ENCODE data around the gene CD274.

The CD274 gene

DNA sequence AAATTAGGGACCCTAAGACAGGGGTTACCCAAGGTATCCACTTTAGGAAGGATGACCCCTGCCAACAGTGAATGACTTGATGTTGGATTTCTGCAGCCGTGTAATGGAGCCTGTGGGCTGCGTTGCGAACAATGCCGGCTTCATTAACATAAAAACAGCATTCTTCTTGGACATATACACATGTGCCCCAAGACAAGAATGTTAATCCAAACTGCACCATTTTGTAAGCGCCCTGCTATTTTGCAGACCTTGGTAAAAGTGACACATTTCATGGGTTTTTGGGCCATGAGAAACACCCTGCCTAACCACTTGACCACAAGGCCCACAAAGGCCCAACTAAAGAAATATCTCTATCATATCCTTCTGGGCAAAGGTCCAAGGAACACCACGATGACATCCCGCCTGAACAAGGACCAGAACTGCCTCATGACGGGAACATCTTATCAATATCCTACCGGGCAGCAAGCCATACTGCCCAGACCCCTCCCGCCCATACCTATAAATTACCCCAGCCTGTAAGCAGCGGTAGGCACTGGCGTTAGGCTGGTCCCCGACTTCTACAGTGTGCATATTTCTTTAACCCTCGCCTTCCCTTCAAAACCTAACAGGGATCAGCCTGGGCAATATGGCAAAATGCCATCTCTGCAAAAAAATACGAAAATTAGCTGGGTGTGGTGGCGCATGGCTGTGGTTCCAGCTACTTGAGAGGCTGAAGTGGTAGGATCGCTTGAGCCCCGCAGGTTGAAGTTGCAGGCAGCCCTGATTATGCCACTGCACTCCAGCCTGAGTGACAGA is 50.3 kb downstream of the CD274 start:
- peak; percentile 98 for DNase-seq

DNA sequence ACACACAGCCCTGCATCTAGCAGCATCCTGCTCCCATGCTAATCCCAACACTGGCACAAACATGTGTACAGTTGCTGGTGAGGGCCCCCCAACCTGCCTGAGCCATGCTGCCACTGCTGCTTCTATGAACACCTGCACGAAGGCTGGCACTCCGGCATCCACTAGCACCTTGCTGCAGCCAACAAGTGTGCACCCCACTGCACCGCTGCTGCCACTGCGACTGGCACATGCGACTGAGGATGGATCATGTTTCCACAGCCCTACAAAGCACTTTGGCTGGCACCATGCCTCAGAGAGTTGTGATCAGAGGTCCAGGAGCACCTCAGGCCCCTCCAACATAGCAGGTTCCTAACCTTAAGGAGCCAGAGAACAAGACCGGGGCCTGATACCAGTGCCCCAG is 52.2 kb downstream of the CD274 start:
- DNase-seq = no peak

DNA sequence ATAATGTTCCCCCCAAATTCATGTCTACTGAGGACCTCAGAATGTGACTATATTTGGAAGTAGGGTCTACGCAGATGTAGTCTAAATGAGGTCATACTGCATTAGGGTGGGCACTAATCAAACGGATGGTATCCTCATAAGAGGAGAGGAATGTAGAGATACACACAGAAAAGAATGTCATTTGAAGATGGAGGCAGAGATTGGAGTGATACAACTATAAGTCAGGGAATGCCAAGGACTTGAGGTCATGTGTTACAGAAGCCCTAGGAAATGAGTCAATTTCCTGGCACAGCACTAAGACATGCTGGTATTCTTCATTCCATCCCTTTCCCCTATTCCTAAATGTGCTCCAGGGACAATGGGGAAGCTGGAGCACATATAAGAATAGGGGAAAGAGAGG is 59.2 kb downstream of the CD274 start:
- DNase-seq = no peak

GRCh38 chr9:5510360-5510931 is 60.1 kb downstream of the CD274 start, which contains the start of gene PDCD1LG2:
Gene PDCD1LG2 (plus strand): TSS chr9:5510531. CDS start chr9:5522547, 12,016 bp downstream.
- no peak for DNase-seq

- DNase-seq = no peak
Measured at GRCh38 chr9:5510989-5511388, 60.6 kb downstream of the CD274 start.

DNA sequence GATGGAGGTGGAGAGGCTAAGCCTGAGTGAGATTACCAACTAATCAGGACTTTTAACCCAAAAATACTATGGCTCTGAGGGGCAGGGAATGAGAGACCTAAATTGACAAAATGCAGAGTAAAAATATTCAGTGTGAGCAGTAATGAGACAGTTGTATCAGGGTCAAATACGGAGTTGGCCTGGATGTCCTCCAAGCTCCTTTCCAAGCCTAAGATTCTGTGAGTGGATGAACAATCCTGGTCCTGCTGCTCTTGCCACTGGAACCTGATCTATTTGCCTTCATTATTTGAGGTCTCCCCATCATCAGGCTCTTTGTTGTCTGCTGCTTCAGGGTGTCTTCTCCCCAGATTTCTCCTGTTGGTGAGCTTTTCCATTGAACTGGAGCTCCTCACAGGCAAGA is 61.1 kb downstream of the CD274 start:
- DNase-seq = no peak

GRCh38 chr9:5511935-5512580 is 61.7 kb downstream of the CD274 start:
- no peak for DNase-seq

- DNase-seq = no peak
Measured at GRCh38 chr9:5512658-5513452, 62.5 kb downstream of the CD274 start.

GRCh38 chr9:5513966-5514616 is 63.7 kb downstream of the CD274 start:
- DNase-seq = no peak

DNA sequence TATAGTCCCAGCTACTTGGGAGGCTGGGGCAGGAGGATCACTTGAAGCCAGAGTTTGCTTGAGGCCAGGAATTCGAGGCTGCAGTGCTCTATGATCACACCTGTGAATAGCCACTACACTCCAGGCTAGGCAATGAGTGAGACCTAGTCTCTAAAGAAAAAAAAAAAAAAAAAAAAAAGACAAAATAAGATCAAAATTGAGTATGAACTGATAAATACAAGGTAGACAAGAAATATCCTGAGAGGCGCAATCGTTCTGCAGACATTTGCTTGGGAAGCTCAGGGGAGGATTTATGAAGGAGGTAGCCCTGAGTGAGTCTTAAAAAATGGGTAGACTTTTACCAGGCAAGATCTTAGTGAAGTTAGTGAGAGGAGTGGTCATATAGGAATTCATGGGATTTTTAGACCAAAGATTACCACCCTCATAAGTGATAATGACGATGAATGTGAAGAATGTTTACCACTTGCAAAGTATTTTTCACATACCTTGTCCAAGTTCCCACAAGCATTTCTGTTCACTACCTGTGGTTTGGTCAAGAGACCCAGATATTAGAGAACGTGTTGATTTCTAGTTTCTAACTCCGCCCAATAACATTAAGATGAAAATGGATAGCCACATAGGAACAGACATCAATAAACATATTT is 64.4 kb downstream of the CD274 start:
- DNase-seq = no peak

GRCh38 chr9:5515261-5515650 is 64.9 kb downstream of the CD274 start:
- DNase-seq = no peak

DNA sequence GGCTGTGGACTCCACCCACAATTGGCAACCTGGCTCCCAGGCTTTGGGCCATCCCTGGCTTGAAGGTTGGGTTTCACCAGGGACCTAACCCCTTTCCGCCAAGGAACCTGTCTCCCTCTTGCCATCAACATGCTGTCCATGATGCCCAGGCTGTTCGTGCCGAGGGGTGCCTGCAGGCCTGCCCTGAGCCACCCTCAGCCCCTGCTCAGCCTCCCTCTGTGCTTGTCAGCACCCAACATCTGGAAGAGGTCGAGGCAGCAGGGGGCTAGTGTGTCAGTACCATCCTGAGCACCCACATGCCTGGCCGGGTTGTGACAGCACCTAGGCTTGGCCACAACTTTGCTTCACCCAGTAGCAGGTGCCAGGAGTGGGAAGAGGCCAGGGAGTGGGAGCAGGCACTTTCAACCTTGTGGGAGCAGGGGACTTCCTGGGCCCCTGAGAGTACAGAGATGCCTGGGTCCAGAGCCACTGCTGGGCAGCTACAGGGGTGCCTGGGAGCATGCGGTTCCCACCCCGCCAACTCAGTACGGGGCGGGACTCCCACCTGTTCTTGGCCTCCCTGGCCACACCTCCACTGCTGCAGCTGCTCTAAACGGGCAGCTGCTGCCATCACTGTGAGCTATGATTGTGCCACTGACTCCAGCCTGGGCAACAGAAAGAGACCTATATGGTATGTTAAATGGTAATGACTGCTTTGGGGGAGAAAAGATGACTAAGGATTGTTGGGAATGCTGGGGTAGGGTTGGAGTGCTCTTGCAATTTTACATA is 66.3 kb downstream of the CD274 start:
- no peak for DNase-seq

GRCh38 chr9:5518171-5518936 is 68.0 kb downstream of the CD274 start:
- no peak for DNase-seq

DNA sequence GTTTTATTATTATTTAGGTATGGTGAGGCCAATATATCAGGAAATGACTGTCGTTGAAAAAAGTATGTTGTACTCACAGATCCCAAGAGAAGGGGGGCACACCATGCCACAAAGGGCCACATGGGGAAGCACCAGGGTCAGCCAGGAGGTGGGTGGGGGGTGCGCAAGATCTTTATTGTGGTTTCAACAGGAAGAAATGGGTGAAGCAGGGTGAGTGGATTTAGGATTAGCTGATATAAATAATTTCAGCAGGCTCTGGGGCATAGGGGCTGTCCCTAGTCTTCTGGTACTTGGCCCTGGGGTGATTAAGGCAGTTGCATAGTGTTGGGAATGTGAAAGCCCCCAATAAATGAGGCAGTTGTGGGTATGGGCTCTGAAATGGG is 68.6 kb downstream of the CD274 start:
- DNase-seq = no peak
